H9 (cell line): ENCODE data around the gene TNFAIP6. TPM values are rescaled to one million over a fixed set of nuclear protein-coding genes. Genes with fewer than 3 reads are reported as not detected.

ENCODE experiments used
- DNase-seq: peaks from one replicate; pipeline ENCODE4 v3.0.0-alpha.2; 2017
- H2AFZ ChIP-seq: one replicate; pipeline ENCODE4 v1.6.1; 2013; ENCODE audit warnings: mild to moderate bottlenecking, low read length, control low read depth, moderate library complexity
- H2AK5ac ChIP-seq: 2 replicates; pipeline ENCODE4 v1.6.1; 2013; ENCODE audit warnings: low read length, control low read depth, mixed read lengths; ENCODE audit not compliant: insufficient read length
- H2BK120ac ChIP-seq: one replicate; pipeline ENCODE4 v1.6.1; 2013; ENCODE audit warnings: low read depth, mild to moderate bottlenecking, low read length, control low read depth, inconsistent platforms; ENCODE audit not compliant: poor library complexity, severe bottlenecking
- H2BK12ac ChIP-seq: 2 replicates; pipeline ENCODE4 v1.6.1; 2013; ENCODE audit warnings: low read length, control low read depth, mixed read lengths, low read depth; ENCODE audit not compliant: insufficient read length
- H2BK15ac ChIP-seq: 2 replicates; pipeline ENCODE4 v1.6.1; 2013; ENCODE audit warnings: low read depth, low read length, control low read depth
- H2BK20ac ChIP-seq: one replicate; pipeline ENCODE4 v1.6.1; 2013; ENCODE audit warnings: low read depth, mild to moderate bottlenecking, low read length, control low read depth, inconsistent platforms; ENCODE audit not compliant: poor library complexity, severe bottlenecking
- H2BK5ac ChIP-seq: 2 replicates; pipeline ENCODE4 v1.6.1; 2013; ENCODE audit warnings: low read length, control low read depth, mixed read lengths; ENCODE audit not compliant: insufficient read length
- H3K14ac ChIP-seq: 2 replicates; pipeline ENCODE4 v1.6.1; 2013; ENCODE audit warnings: low read length, control low read depth; ENCODE audit not compliant: insufficient read depth
- H3K18ac ChIP-seq: 2 replicates; pipeline ENCODE4 v1.6.1; 2013; ENCODE audit warnings: low read depth, mild to moderate bottlenecking, mixed read lengths, low read length, control low read depth; ENCODE audit not compliant: insufficient read length
- H3K23ac ChIP-seq: 2 replicates; pipeline ENCODE4 v1.6.1; 2013; ENCODE audit warnings: low read length, control low read depth, mixed read lengths, low read depth; ENCODE audit not compliant: insufficient read length
- H3K23me2 ChIP-seq: 2 replicates; pipeline ENCODE4 v1.6.1; 2013; ENCODE audit warnings: low read depth, mild to moderate bottlenecking, mixed read lengths, low read length, control low read depth; ENCODE audit not compliant: insufficient read length, poor library complexity, severe bottlenecking
- H3K27ac ChIP-seq: 2 replicates; pipeline ENCODE4 v1.5.1; 2013; ENCODE audit warnings: low read length, control low read depth, mixed read lengths, low read depth; ENCODE audit not compliant: insufficient read length
- H3K27me3 ChIP-seq: 2 replicates; pipeline ENCODE4 v1.6.1; 2013; ENCODE audit warnings: low read length, control low read depth, inconsistent platforms; ENCODE audit not compliant: insufficient read depth
- H3K4ac ChIP-seq: 2 replicates; pipeline ENCODE4 v1.6.1; 2013; ENCODE audit warnings: low read depth, mild to moderate bottlenecking, control low read depth, inconsistent platforms, low read length, moderate library complexity
- H3K4me1 ChIP-seq: 2 replicates; pipeline ENCODE4 v1.6.1; 2013; ENCODE audit warnings: low read length, control low read depth, inconsistent platforms; ENCODE audit not compliant: insufficient read depth
- H3K4me2 ChIP-seq: 2 replicates; pipeline ENCODE4 v1.6.1; 2013; ENCODE audit warnings: low read length, control low read depth, mixed read lengths; ENCODE audit not compliant: insufficient read length, insufficient read depth
- H3K56ac ChIP-seq: 2 replicates; pipeline ENCODE4 v1.6.1; 2013; ENCODE audit warnings: low read depth, mild to moderate bottlenecking, mixed read lengths, low read length, control low read depth; ENCODE audit not compliant: insufficient read length
- H3K79me1 ChIP-seq: 2 replicates; pipeline ENCODE4 v1.6.1; 2013; ENCODE audit warnings: low read depth, mild to moderate bottlenecking, moderate library complexity, low read length, control low read depth, inconsistent platforms; ENCODE audit not compliant: insufficient read depth, poor library complexity, severe bottlenecking
- H3K79me2 ChIP-seq: 2 replicates; pipeline ENCODE4 v1.6.1; 2013; ENCODE audit warnings: low read length, control low read depth, inconsistent platforms; ENCODE audit not compliant: insufficient read depth
- H3K9ac ChIP-seq: 2 replicates; pipeline ENCODE4 v1.6.1; 2013; ENCODE audit warnings: low read length, control low read depth, mixed read lengths; ENCODE audit not compliant: insufficient read length; ENCODE audit errors: extremely low read depth
- H3K9me3 ChIP-seq: one replicate; pipeline ENCODE4 v1.6.1; 2013; ENCODE audit warnings: low read depth, low read length, inconsistent platforms; ENCODE audit not compliant: control insufficient read depth
- H3T11ph ChIP-seq: one replicate; pipeline ENCODE4 v1.6.1; 2013; ENCODE audit warnings: mild to moderate bottlenecking, low read length, control low read depth, inconsistent platforms
- H4K20me1 ChIP-seq: one replicate; pipeline ENCODE4 v1.6.1; 2013; ENCODE audit not compliant: control insufficient read depth, insufficient read length, insufficient read depth
- H4K5ac ChIP-seq: 2 replicates; pipeline ENCODE4 v1.6.1; 2013; ENCODE audit warnings: low read depth, mild to moderate bottlenecking, mixed read lengths, low read length, control low read depth; ENCODE audit not compliant: insufficient read length
- H4K8ac ChIP-seq: replicated peaks from 2 replicates; pipeline ENCODE4 v1.6.1; 2013; ENCODE audit warnings: low read length, control low read depth, mixed read lengths, low read depth; ENCODE audit not compliant: insufficient read length
- H4K91ac ChIP-seq: 2 replicates; pipeline ENCODE4 v1.6.1; 2013; ENCODE audit warnings: low read depth, mild to moderate bottlenecking, moderate library complexity, mixed read lengths, low read length, control low read depth; ENCODE audit not compliant: insufficient read length
- H3K27ac Mint-ChIP-seq, 3 experiments: 2 replicates in 2 of 3; 3 replicates in 1 of 3; pipeline ENCODE4 v1.8.0; 2020 to 2021; ENCODE audit warnings: mixed read lengths in 3 of 3, mild to moderate bottlenecking in 1 of 3, moderate library complexity in 1 of 3
- H3K27me3 Mint-ChIP-seq: 2 replicates; pipeline ENCODE4 v1.8.0; 2021; ENCODE audit warnings: low read depth, mild to moderate bottlenecking, moderate library complexity, mixed read lengths
- H3K36me3 Mint-ChIP-seq, 3 experiments: 2 replicates in 2 of 3; 3 replicates in 1 of 3; pipeline ENCODE4 v1.8.0; 2020 to 2021; ENCODE audit warnings: low read depth in 3 of 3, mixed read lengths in 3 of 3; ENCODE audit not compliant: insufficient read depth in 1 of 3
- H3K4me1 Mint-ChIP-seq, 2 experiments: 2 replicates each; pipeline ENCODE4 v1.8.0; 2020; ENCODE audit warnings: mixed read lengths in 2 of 2
- H3K4me3 Mint-ChIP-seq, 2 experiments: 2 replicates in 1 of 2; 3 replicates in 1 of 2; pipeline ENCODE4 v1.8.0; 2020 to 2021; ENCODE audit warnings: mild to moderate bottlenecking in 2 of 2, mixed read lengths in 2 of 2, moderate library complexity in 1 of 2
- H3K9me3 Mint-ChIP-seq, 2 experiments: 2 replicates in 1 of 2; 3 replicates in 1 of 2; pipeline ENCODE4 v1.8.0; 2020; ENCODE audit warnings: mild to moderate bottlenecking in 2 of 2, mixed read lengths in 2 of 2, moderate library complexity in 1 of 2
- CTCF ChIP-seq: fragments of 200-600 bp; sonication (generic); conservative IDR thresholded peaks from 3 replicates; pipeline ENCODE4 v1.8.0; 2021; ENCODE audit warnings: antibody characterized with exemption, mild to moderate bottlenecking
- WGBS: extraction: QIAGEN DNeasy Blood & Tissue Kit; methylation state at CpG from one replicate; pipeline ENCODE4 v1.1.7; 2013; ENCODE audit warnings: missing lambda C conversion rate, low lambda C conversion rate, mixed read lengths; ENCODE audit not compliant: insufficient read length; ENCODE audit errors: extremely low coverage; 5-methylcytosine and 5-hydroxymethylcytosine counted together
- total RNA-seq: library from RNA; stranded (reverse); gene quantifications from 2 replicates; pipeline ENCODE4 v1.2.1, GENCODE V29; 2021

The TNFAIP6 gene
- total RNA-seq, 1 experiment from 2014 or later = 1.2 TPM

GRCh38 chr2:151409601-151410484 is 52.5 kb downstream of the TNFAIP6 start, which contains the start of gene RIF1:
Gene RIF1, plus strand, starts transcription at chr2:151409902. Its CDS starts 522 bp downstream, at chr2:151410424.
- Histone ChIP-seq H3K23ac (no peak within 1 kb of the TSS), H2BK5ac (peak within 1 kb of the TSS; percentile 84), H3K27ac (peak within 1 kb of the TSS; percentile 92), H4K20me1 (peaks cover 2% of the 10 kb centered on the region), H2AK5ac (no peak within 1 kb of the TSS), H2BK15ac (peak within 1 kb of the TSS; percentile 81; the same call in 1 of the 2 replicates), H3T11ph (peak within 1 kb of the TSS; percentile 47), H2AFZ (peak within 1 kb of the TSS; percentile 61), H3K56ac (peak within 1 kb of the TSS; percentile 87), H3K4ac (peak within 1 kb of the TSS; percentile 81; the same call in 1 of the 2 replicates), H2BK20ac (no peak within 1 kb of the TSS), H2BK120ac (peak within 1 kb of the TSS; percentile 79), H3K4me1 (no peaks in the 10 kb centered on the region), H3K9me3 (no peaks in the 10 kb centered on the region), H2BK12ac (no peak within 1 kb of the TSS), H3K14ac (peak within 1 kb of the TSS; percentile 100), H3K79me2 (peaks cover 17% of the 10 kb centered on the region; the same call in 1 of the 2 replicates), H3K18ac (peak within 1 kb of the TSS; percentile 99), H3K9ac (peak within 1 kb of the TSS; percentile 99), H4K8ac (no peak within 1 kb of the TSS), H4K5ac (peak within 1 kb of the TSS; percentile 87), H4K91ac (peak within 1 kb of the TSS; percentile 84), H3K79me1 (peaks cover 4% of the 10 kb centered on the region), H3K27me3 (no peaks in the 10 kb centered on the region), H3K23me2 (no peaks in the 10 kb centered on the region), H3K4me2 (peak within 1 kb of the TSS; percentile 27)
- H3K4me3 Mint-ChIP-seq = peak within 1 kb of the TSS; percentile 94 to 99
- H3K9me3 Mint-ChIP-seq = peaks cover 3 to 8% of the 10 kb centered on the region in 2 experiments
- peaks cover 20 to 46% (median 36%) of the 10 kb centered on the region in 3 experiments for H3K36me3 Mint-ChIP-seq
- H3K27me3 Mint-ChIP-seq = no peaks in the 10 kb centered on the region
- DNase-seq = peak; percentile 98
- H3K4me1 Mint-ChIP-seq = peaks cover 8 to 19% of the 10 kb centered on the region in 2 experiments
- TF ChIP-seq CTCF = peak; percentile 69
- peak within 1 kb of the TSS; percentile 96 to 100 (median 97) for H3K27ac Mint-ChIP-seq
- no CpG with 5 or more reads among the region's 65 CpGs for WGBS
